Tongue (tissue), 2 donors: Measurements from ENCODE around the gene GULP1. TPM values are rescaled to one million over a fixed set of nuclear protein-coding genes. Genes with fewer than 3 reads are reported as not detected.

Experiments
- DNase-seq: peaks from one replicate; pipeline ENCODE4 v3.0.0-alpha.2; 2015
- total RNA-seq: library from RNA; depleted of rRNA; stranded (reverse); fragments of >200 nt; gene quantifications from one replicate; pipeline ENCODE4 v1.2.3, GENCODE V29; 2014

The GULP1 gene
- total RNA-seq, 1 donor from 2014 or later, result 62.0 TPM

DNA sequence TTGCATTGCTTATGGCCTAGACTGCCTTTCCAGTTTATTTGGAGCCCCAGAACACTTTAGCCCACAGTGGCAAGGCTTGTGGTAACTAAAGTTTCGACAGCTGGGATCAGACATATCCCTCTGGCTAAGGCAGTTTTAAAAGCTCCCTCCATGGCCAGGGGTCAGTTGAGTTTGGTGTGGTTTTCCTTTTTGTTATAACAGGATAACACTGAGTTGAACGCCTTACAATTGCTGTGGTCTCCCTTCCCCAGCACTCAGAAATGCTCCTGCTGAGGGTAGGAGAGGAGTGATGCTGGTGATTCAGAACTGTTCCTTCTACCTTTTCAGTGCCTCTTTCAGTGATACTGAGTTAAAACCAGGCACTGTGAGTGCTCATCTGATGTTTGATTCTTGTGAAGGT lies 182.6 kb downstream of the GULP1 start:
- no peak for DNase-seq

- DNase-seq, result no peak
Observed at GRCh38 chr2:188475945-188476344, 184.3 kb downstream of the GULP1 start.

DNA sequence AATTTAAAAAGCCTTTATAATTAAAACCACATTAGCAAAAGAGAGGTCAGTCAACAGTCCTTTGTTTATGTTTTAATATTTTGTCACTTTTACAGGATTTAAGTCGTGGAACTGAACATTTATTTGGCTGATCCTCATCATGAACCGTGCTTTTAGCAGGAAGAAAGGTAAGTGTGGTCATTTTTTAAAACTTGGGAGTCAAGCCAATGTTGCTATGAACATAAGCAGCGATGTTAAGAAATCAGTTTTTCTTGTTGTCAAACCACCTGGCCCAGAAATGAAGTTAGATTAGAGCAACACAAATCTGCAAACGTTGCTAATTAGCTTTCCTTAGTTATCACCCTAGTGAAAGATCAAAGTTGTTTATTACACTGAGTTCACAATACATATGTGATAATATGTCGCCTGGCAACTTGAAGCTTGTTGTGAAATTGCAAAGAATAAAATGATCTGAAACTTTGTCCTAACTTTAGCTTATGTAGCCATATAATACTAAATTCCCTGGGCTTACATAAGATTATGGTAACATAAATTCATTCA lies 186.0 kb downstream of the GULP1 start:
- peak; percentile 10 for DNase-seq

DNA sequence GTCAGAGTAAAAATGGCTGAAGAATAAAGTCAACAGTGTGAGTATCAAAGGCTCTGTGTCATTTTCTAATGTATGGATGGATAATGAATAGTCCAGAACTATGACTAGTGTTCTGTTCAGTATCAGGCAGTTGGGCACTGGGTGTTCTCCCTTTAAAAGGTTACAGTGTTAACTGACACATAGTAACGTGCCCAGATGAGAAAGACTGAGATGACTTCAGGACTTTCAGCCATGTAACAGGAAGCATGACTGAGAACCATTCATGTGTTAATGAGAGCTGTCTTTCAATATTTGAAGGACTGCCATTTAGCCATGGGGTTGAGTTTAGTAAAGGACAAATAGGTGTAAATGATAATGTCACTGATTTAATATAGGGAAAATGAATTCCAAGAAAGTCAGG lies 187.1 kb downstream of the GULP1 start:
- DNase-seq, result peak; percentile 3

DNA sequence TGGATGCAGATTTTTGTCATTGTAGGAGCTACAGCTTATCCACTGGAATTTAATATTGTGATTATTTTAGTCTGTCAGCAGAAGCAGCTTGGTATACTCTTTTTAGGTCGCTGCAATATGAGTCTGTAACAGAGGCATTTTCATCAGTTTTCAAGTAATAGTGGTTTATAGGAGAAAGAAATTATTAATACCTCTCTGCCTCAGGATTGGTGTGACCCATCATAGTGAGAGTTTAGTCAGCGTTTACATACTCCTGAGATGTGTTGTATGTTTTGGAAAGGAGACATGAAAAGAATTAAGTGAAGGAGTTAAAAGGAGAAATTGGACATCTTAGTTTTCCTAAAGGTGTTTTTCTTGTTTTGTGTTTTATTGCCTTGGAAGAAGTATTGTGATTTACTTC lies 189.8 kb downstream of the GULP1 start:
- no peak for DNase-seq

DNA sequence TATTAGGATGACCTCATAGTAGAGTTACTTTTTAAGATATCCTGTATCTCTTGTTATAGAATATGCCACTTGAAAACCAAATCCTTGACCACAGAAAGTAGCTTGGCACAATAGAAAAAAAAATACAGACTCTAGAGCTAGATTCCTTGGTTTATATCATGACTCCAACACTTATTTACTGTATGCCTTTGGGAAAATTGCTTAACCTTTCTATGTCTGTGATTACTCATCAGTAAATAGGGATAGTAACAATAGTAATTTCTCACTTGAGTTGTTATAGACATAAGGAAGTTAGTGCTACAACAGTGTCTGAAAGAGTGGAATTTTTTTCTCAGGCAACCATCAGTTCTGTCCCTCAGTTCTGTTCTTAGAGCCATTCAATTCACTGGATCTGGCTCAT lies 193.8 kb downstream of the GULP1 start:
- no peak for DNase-seq

DNA sequence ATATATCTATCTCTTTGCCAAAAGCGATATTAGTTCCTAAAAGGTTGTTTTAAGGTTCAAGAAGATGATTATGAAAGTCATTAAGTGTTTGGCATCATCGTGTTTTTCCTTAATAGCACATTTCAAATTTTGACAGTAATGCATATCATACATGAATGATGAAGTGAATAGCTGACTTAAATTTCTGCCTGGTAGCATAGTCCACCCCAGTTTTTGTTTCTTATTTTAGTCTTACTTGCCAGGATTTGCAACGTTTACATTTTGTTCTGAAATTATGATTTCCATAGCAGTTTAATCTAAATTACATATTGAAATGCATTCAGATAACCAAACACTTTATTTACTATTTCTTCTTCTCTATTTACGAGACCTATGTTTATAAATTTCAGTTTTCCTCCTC lies 201.1 kb downstream of the GULP1 start:
- DNase-seq, result no peak

DNA sequence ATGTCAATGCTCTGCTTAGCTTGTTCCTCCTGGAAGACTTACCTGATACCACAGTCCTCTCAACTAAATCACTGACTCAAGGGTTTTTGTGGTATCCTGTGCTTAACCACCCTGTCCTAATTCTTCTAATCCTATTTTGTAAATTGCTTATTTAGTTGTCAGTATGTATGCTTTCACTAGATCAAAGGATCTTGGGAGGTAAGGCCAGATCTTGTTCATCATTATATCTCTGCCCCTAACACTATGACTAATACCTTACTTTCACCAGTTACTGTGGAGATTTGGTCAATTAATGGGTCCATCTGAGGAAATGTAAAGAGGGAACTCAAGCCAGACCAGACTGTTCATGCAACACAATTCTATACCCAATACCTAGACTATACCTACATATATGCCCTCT lies 203.2 kb downstream of the GULP1 start:
- no peak for DNase-seq

DNA sequence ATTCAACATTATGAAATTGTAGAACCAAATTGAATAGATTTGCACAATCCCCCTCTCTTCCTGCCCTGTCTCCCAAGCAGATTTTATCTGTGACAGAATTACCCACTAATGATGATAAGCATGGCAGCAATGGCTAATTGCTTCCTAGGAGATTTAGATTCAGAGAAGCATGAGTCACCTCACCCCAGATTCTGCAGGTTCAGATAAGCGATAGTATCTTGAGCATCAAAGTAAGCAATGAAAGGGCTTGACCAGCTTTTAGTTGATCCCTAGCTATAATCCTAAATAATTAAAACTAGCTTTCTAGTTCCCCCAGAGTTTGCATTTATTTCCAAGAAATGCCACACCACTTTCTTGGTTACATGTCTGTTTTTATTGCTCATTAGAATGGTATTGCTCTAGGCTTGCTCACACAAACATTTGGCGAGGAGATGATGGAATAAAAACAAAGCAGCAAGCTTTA lies 204.3 kb downstream of the GULP1 start:
- no peak for DNase-seq

- no peak for DNase-seq
Observed at GRCh38 chr2:188497726-188498125, 206.1 kb downstream of the GULP1 start.

GRCh38 chr2:188503975-188504374 lies 212.3 kb downstream of the GULP1 start:
- no peak for DNase-seq

DNA sequence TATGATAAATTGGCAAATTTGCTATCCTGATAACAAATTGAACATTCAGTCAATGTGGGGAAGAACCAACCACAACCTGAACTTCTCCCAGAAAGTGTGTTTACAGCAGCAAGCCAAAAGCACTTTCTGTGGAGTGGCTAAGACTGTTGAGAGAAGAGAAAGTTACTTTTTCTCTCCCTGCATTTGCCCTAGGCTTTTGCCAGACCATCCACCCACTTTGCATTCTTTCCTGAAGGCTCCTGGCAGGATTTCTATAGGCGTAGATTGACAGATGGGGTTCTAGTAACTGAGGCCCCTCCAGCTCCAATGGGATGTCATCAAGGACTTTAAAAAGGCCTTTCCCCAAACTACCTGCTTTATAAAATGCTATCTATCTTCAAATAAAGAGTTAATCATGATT lies 215.2 kb downstream of the GULP1 start:
- no peak for DNase-seq

GRCh38 chr2:188511346-188511745 lies 219.7 kb downstream of the GULP1 start:
- no peak for DNase-seq

- DNase-seq, result peak; percentile 81
Observed at GRCh38 chr2:188512456-188512855, 220.8 kb downstream of the GULP1 start.

- no peak for DNase-seq
Observed at GRCh38 chr2:188515918-188516317, 224.2 kb downstream of the GULP1 start.

- DNase-seq, result peak; percentile 59
Observed at GRCh38 chr2:188517549-188518215, 226.0 kb downstream of the GULP1 start.

GRCh38 chr2:188518381-188518780 lies 226.7 kb downstream of the GULP1 start:
- DNase-seq, result no peak

GRCh38 chr2:188519136-188519535 lies 227.5 kb downstream of the GULP1 start:
- no peak for DNase-seq

GRCh38 chr2:188522517-188522916 lies 230.8 kb downstream of the GULP1 start:
- no peak for DNase-seq

DNA sequence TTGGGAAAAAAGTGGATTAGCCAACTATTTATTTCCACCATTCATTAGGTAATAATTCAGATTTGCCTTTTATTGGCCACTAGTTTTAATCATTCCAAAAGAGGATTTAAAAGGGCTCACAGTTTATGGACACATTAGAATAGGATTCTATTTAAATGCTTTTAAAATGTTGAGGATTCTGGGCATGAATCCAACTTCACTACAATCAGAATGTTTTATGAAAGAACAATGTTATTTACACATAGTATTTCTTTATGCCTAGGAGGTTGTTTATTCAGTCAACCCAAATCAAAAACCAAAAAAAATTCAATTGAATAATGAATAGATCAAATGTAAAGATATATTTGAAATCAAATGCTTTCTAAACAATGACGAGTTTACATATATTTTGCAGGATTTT lies 232.2 kb downstream of the GULP1 start:
- DNase-seq, result no peak

DNA sequence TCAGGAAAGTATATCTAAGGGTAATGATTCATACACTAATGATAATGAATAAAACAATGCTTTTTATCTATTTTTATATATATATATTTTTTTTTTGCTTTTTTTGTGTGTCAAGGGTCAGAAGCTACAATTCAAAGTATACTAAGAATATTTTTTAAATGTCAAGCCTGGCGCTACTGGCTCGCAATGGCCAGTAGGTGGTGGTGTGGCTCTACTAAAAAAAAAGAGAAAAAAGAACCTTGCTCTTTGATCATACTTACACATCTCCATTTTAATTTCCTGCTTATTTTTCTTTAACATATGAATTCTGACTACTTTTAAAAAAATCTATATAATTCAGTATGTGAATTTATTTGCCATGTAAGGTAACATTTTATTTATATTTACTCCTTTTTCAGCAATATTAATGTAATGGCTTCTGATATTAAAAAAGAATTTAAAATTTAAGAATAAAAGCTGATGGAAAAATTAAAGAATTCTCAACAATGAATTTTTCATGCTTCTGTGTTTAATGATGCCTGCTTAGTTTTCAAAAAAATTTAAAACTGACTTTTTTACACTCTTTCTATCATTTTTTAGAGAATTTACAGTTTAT lies 232.9 kb downstream of the GULP1 start:
- peak; percentile 89 for DNase-seq

DNA sequence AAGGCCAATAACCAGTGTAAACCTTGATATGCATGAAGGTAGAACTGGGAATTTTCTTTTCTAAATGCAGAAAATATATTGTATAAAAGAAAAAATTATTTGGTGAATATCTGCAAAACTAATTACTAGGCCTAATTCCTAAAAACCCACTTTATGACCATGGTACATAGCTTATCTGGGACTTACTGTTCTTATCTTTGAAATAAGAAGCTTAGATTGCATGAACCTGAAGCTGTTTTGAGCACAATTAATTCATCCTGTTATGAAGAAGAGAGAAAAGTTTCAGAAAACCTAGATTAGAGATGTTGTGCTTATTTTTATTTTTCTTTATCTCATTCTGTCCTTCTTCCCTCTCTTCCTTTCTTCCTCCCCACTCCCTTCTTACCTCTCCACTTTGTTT lies 235.0 kb downstream of the GULP1 start:
- no peak for DNase-seq

GRCh38 chr2:188527141-188527540 lies 235.5 kb downstream of the GULP1 start:
- peak; percentile 74 for DNase-seq

DNA sequence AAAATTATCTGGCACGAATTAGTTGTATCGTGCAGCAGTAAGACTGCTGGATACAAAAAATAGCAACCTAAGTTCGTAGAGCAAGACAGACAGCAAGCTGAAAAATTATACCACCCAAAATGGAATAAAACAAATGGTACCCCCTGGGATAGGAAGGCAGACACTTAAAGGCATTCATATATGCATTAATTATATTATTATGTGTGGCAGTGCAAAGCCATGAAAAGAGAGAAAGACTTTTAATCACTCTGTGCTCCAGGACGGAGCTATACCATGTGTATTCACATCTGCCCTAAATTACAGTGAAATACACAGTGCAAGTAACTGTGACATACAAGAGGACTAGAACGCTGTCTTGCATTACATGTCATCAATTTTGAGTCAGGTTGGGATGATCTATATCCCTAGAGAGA lies 235.9 kb downstream of the GULP1 start:
- peak; percentile 50 for DNase-seq
